PC-9 (cell line): ENCODE measurements around the gene VWA2. TPM values are rescaled to one million over a fixed set of nuclear protein-coding genes. Genes with fewer than 3 reads are reported as not detected.

Experiments used
- BruUV-seq: library from RNA; stranded (reverse); fragments of 400-500 nt; replicated peaks from 2 replicates; lab custom pipeline; 2021; lab: Mats Ljungman, UMichigan
- CTCF ChIA-PET: fragments of 300-600 bp; sonication (Branson Sonifier 250); formaldehyde crosslinking; loops from one replicate; lab custom pipeline; 2022; ENCODE audit warnings: antibody characterized with exemption; lab: Charles Lee
- POLR2A ChIA-PET: fragments of 300-600 bp; sonication (Branson Sonifier 250); formaldehyde crosslinking; loops from one replicate; lab custom pipeline; 2022; ENCODE audit warnings: antibody characterized with exemption; ENCODE audit not compliant: unreplicated experiment; lab: Charles Lee
- DNase-seq, 2 experiments: peaks; one replicate each; pipeline versions ENCODE4 v3.0.0 to v3.0.0-alpha.2; 2015 to 2022; ENCODE audit warnings: mixed read lengths in 1 of 2
- H2AFZ ChIP-seq: fragments of 200-600 bp; sonication (generic); 2 replicates; pipeline ENCODE4 v1.8.1; 2017; ENCODE audit warnings: antibody characterized with exemption
- H3F3A ChIP-seq: fragments of 200-600 bp; sonication (generic); 2 replicates; pipeline ENCODE4 v1.8.1; 2017; ENCODE audit warnings: antibody characterized with exemption, mild to moderate bottlenecking, low read depth; ENCODE audit not compliant: insufficient read depth
- H3K27ac ChIP-seq: fragments of 200-600 bp; sonication (generic); 2 replicates; pipeline ENCODE4 v1.6.1; 2016; ENCODE audit warnings: mixed run types
- H3K27me3 ChIP-seq: fragments of 200-600 bp; sonication (generic); 2 replicates; pipeline ENCODE4 v1.6.1; 2016; ENCODE audit warnings: low read depth, mixed run types; ENCODE audit not compliant: insufficient read depth
- H3K36me3 ChIP-seq: fragments of 200-600 bp; sonication (generic); 2 replicates; pipeline ENCODE4 v1.6.1; 2016; ENCODE audit warnings: low read depth, mixed run types
- H3K4me1 ChIP-seq: fragments of 200-600 bp; sonication (generic); replicated peaks from 2 replicates; pipeline ENCODE4 v1.6.1; 2016; ENCODE audit warnings: mixed run types; ENCODE audit not compliant: insufficient read depth
- H3K4me2 ChIP-seq: fragments of 200-600 bp; sonication (generic); 2 replicates; pipeline ENCODE4 v1.6.1; 2017; ENCODE audit warnings: mixed run types
- H3K4me3 ChIP-seq: fragments of 200-600 bp; sonication (generic); 2 replicates; pipeline ENCODE4 v1.6.1; 2016; ENCODE audit warnings: mixed run types
- H3K79me2 ChIP-seq: fragments of 200-600 bp; sonication (generic); 2 replicates; pipeline ENCODE4 v1.6.1; 2017; ENCODE audit warnings: low read depth, mixed run types
- H3K9me2 ChIP-seq: fragments of 200-600 bp; sonication (generic); 2 replicates; pipeline ENCODE4 v1.8.1; 2017; ENCODE audit warnings: mild to moderate bottlenecking; ENCODE audit not compliant: insufficient read depth
- H3K9me3 ChIP-seq: fragments of 200-600 bp; sonication (generic); 2 replicates; pipeline ENCODE4 v1.8.1; 2016; ENCODE audit warnings: low read depth; ENCODE audit not compliant: insufficient read depth
- H4K20me1 ChIP-seq: fragments of 200-600 bp; sonication (generic); 2 replicates; pipeline ENCODE4 v1.8.1; 2017; ENCODE audit not compliant: insufficient read depth
- CTCF ChIP-seq: fragments of 200-600 bp; sonication (generic); conservative IDR thresholded peaks from 2 replicates; pipeline ENCODE4 v1.6.1; 2017; ENCODE audit warnings: mixed run types, antibody characterized with exemption, mild to moderate bottlenecking, moderate library complexity
- EZH2 ChIP-seq: fragments of 200-600 bp; sonication (generic); IDR thresholded peaks from 2 replicates; pipeline ENCODE4 v1.8.0; 2017; ENCODE audit warnings: antibody characterized with exemption, low read depth
- intact Hi-C: fragments of 100-400 bp; cut with micrococcal nuclease; formaldehyde crosslinking; loops from one replicate; pipeline ENCODE4 v1.10.0; 2022; ENCODE audit not compliant: unreplicated experiment
- total RNA-seq: library from RNA; stranded (reverse); gene quantifications from 2 replicates; pipeline ENCODE4 v1.2.3, GENCODE V29; 2021

The VWA2 gene
- total RNA-seq, 1 experiment from 2014 or later, result 0.48 TPM

- no peak overlapping the region for H3K27ac ChIP-seq
- no peak overlapping the region for H3K4me3 ChIP-seq
- H3K9me3 ChIP-seq, result no peaks in the 10 kb centered on the region
- intact Hi-C loops, result no loop called here
- H4K20me1 ChIP-seq, result no peaks in the 10 kb centered on the region
- DNase-seq, result no peak
- no peak overlapping the region for H3K4me2 ChIP-seq
- no peaks in the 10 kb centered on the region for H3K79me2 ChIP-seq
- TF ChIP-seq EZH2 (no peak), CTCF (no peak)
- H3F3A ChIP-seq, result peaks cover 7% of the 10 kb centered on the region; the same call in 1 of the 2 replicates
- no peaks in the 10 kb centered on the region for H3K9me2 ChIP-seq
- H3K4me1 ChIP-seq, result peaks cover 21% of the 10 kb centered on the region
- CTCF ChIA-PET, result no interaction called here
- POLR2A ChIA-PET, result no interaction called here
- no peak overlapping the region for H2AFZ ChIP-seq
- no TSS peak for BruUV-seq
- no peaks in the 10 kb centered on the region for H3K27me3 ChIP-seq
- no peaks in the 10 kb centered on the region for H3K36me3 ChIP-seq
These were observed 11.7 kb downstream of the VWA2 start for GRCh38 chr10:114250716-114251115.

GRCh38 chr10:114252092-114252491 is 13.0 kb downstream of the VWA2 start:
- no peak for DNase-seq
- Histone ChIP-seq H3F3A (peaks cover 6% of the 10 kb centered on the region; the same call in 1 of the 2 replicates), H3K9me2 (no peaks in the 10 kb centered on the region), H3K4me2 (no peak overlapping the region), H3K79me2 (no peaks in the 10 kb centered on the region), H3K4me3 (no peak overlapping the region), H2AFZ (no peak overlapping the region), H3K27me3 (no peaks in the 10 kb centered on the region), H3K27ac (no peak overlapping the region), H3K4me1 (peaks cover 9% of the 10 kb centered on the region), H3K9me3 (no peaks in the 10 kb centered on the region), H3K36me3 (no peaks in the 10 kb centered on the region), H4K20me1 (no peaks in the 10 kb centered on the region)
- no TSS peak for BruUV-seq
- intact Hi-C loops, result no loop called here
- no peak for TF ChIP-seq EZH2
- no peak for TF ChIP-seq CTCF
- ChIA-PET CTCF (no interaction called here), POLR2A (no interaction called here)

- H3K9me2 ChIP-seq, result no peaks in the 10 kb centered on the region
- H3K27ac ChIP-seq, result no peak overlapping the region
- H3K27me3 ChIP-seq, result no peaks in the 10 kb centered on the region
- intact Hi-C loops, result no loop called here
- TF ChIP-seq EZH2 (no peak), CTCF (no peak)
- no peaks in the 10 kb centered on the region for H3K36me3 ChIP-seq
- H3K79me2 ChIP-seq, result no peaks in the 10 kb centered on the region
- no TSS peak for BruUV-seq
- H4K20me1 ChIP-seq, result no peaks in the 10 kb centered on the region
- peaks cover under 1% of the 10 kb centered on the region; the same call in 1 of the 2 replicates for H3K4me1 ChIP-seq
- POLR2A ChIA-PET, result no interaction called here
- H3K9me3 ChIP-seq, result no peaks in the 10 kb centered on the region
- no peaks in the 10 kb centered on the region for H3F3A ChIP-seq
- H3K4me2 ChIP-seq, result no peak overlapping the region
- CTCF ChIA-PET, result no interaction called here
- no peak for DNase-seq
- H2AFZ ChIP-seq, result no peak overlapping the region
- H3K4me3 ChIP-seq, result no peak overlapping the region
These were observed 13.8 kb downstream of the VWA2 start for GRCh38 chr10:114252883-114253282.
